Ishikawa (cell line): ENCODE results near the gene NR1D1.

Experiments
- CEBPB ChIP-seq: IDR thresholded peaks from 2 replicates; pipeline ENCODE4 v1.6.1; 2012
- CREB1 ChIP-seq: IDR thresholded peaks from 2 replicates; pipeline ENCODE4 v1.6.1; 2012; ENCODE audit warnings: low read depth
- EGR1 ChIP-seq: IDR thresholded peaks from 2 replicates; pipeline ENCODE4 v1.6.1; 2012
- EP300 ChIP-seq: IDR thresholded peaks from 2 replicates; pipeline ENCODE4 v1.6.1; 2012; ENCODE audit warnings: borderline replicate concordance
- FOXM1 ChIP-seq: IDR thresholded peaks from 2 replicates; pipeline ENCODE4 v1.6.1; 2012; ENCODE audit warnings: low read depth, borderline replicate concordance
- NFIC ChIP-seq: IDR thresholded peaks from 2 replicates; pipeline ENCODE4 v1.6.1; 2012
- RAD21 ChIP-seq: IDR thresholded peaks from 2 replicates; pipeline ENCODE4 v1.6.1; 2012; ENCODE audit warnings: low read depth
- REST ChIP-seq: IDR thresholded peaks from 2 replicates; pipeline ENCODE4 v1.6.1; 2012; ENCODE audit warnings: low read depth, mild to moderate bottlenecking
- TAF1 ChIP-seq: IDR thresholded peaks from 2 replicates; pipeline ENCODE4 v1.6.1; 2012; ENCODE audit warnings: low read depth, mild to moderate bottlenecking
- TCF12 ChIP-seq: IDR thresholded peaks from 2 replicates; pipeline ENCODE4 v1.6.1; 2012; ENCODE audit warnings: low read depth
- TEAD4 ChIP-seq: IDR thresholded peaks from 2 replicates; pipeline ENCODE4 v1.6.1; 2012
- USF1 ChIP-seq: IDR thresholded peaks from 2 replicates; pipeline ENCODE4 v1.6.1; 2012
- YY1 ChIP-seq: IDR thresholded peaks from 2 replicates; pipeline ENCODE4 v1.6.1; 2012; ENCODE audit warnings: low read depth
- ZBTB7A ChIP-seq: IDR thresholded peaks from 2 replicates; pipeline ENCODE4 v1.6.1; 2012; ENCODE audit warnings: low read depth
- TF ChIP-seq, protein P1 (sequence below): IDR thresholded peaks from 2 replicates; pipeline ENCODE4 v1.6.1; 2012

NR1D1 gene

DNA sequence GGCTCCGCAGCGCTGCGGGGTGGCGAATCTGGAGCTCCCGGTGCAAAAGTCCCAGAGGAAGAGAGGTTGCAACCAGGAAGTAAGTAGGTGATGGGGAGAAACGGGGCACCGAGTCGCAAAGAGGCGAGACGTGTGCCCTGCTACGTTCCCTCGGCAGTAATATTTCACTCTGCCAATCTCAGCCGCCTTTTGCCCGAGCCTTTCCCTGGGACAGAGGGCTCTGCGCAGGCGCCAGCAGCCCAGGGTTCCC is at the start of gene NR1D1:
TSS of gene NR1D1 (minus strand) at position 171 of the 250 bp plus-strand sequence. CDS start 495 bp downstream, outside the sequence.
- TF ChIP-seq TEAD4, result no peak
- TF ChIP-seq EGR1, result no peak
- no peak for TF ChIP-seq CEBPB
- no peak for TF ChIP-seq ZBTB7A
- no peak for TF ChIP-seq RAD21
- no peak for TF ChIP-seq NFIC
- TF ChIP-seq TAF1, result no peak
- no peak for TF ChIP-seq CREB1
- TF ChIP-seq REST, result no peak

DNA sequence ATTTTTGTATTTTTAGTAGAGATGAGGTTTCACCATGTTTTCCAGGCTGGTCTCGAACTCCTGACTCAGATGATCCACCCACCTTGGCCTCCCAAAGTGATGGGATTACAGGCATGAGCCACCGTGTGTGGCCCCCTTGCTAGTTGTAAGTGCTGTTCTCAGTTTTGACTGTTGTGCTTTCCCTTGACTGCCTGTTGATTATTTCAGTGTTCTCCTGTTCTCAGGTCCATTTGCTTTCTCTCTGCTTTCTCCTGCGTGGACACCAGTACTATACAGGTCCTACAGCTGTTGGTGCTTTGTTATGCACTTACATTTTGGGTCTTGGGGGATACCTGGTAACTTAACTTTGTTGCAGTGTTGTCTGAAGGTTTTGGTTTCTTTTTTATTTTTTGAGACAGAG is 48.1 kb upstream of the NR1D1 start:
- TF ChIP-seq RAD21 (no peak), USF1 (no peak), CEBPB (no peak), TEAD4 (no peak), YY1 (no peak)
- TF ChIP-seq, protein P1, sequence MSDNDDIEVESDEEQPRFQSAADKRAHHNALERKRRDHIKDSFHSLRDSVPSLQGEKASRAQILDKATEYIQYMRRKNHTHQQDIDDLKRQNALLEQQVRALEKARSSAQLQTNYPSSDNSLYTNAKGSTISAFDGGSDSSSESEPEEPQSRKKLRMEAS, result no peak

DNA sequence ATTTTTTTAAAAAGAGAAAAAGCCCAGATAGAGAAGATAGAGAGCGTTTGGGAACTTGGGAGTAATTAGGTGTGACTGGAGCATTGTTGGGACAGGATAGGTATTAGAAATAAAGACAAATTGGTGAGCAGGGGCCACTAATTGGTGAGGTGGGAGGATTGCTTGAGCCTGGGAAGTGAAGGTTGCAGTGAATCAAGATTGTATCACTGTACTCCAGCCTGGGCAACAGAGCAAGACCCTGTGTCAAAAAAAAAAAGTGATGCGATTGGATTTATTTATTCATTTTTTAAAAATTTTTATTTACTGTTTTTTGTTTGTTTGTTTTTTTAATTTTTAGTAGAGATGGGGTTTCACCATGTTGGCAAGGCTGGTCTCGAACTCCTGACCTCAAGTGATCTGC is 45.1 kb upstream of the NR1D1 start:
- TF ChIP-seq, protein P1, result no peak

DNA sequence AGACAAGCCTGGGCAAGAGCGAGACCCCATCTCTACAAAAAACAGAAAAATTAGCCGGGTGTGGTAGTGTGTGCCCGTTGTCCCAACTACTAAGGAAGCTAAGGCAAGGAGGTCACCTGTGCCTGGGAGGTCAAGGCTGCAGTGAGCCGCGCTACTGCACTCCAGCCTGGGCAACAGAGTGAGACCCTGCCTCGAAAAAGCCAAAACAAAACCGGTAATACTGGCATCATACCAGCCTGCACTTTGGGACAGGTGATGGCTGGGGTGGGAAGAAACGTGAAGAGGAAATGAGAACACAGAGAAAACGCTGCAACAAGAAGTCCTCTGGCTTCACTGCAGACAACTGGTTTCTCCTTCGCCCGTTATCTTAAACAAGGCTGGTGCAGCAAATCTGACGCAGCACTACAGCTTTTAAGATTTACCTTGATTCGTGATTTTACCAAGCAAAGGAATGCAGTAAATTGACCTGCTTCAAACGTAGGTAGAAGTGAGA is 39.2 kb upstream of the NR1D1 start:
- TF ChIP-seq USF1 (no peak), RAD21 (no peak), YY1 (no peak), EGR1 (no peak), NFIC (no peak), TCF12 (no peak), TEAD4 (no peak), ZBTB7A (no peak), REST (no peak), CEBPB (no peak), TAF1 (no peak; the same call in 1 of the 2 replicates), CREB1 (no peak), FOXM1 (no peak), EP300 (no peak)
- TF ChIP-seq, protein P1, result no peak

DNA sequence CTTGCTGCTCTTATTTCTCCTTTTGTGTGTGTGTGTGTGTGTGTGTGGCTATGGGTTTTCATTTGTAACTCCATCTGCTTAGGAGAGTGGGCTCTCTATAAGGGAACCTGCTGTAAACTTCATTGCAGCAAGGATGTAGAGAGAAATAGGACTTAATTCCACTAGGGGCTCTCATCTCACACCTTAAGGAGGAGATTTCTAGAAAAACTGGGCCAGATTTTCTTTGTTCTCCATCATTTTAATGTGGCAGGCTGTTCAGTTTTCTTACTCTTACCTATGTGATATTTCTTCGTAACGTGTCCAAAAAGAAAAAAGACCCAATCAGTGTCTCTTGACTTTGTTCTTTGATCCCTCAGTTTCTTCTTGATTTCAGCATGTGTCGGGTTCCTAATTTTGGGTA is 35.4 kb upstream of the NR1D1 start:
- TF ChIP-seq REST, result no peak

DNA sequence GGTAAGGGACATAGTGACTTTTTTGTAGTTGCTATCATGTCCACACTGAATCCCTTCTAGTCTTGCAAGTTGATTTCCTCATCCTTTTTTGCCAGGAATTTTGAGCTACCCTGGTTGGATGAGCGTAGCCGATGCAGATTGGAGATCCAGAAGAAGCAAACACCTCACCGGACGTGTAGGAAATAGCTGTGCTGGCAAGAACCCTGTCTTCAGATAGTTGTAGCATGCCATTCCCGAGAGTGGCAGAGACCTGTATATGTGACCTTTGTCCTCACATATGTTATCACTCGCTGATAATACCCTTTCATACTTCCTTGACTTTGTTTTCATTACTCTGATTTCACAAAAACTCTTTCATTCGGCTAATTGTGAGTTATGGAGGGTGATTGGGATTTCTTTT is 33.8 kb upstream of the NR1D1 start:
- TF ChIP-seq TEAD4, result no peak
- no peak for TF ChIP-seq CEBPB
- no peak for TF ChIP-seq ZBTB7A
- TF ChIP-seq YY1, result no peak
- TF ChIP-seq, protein P1, result no peak
- no peak for TF ChIP-seq TCF12
- TF ChIP-seq TAF1, result no peak
- TF ChIP-seq NFIC, result no peak
- no peak for TF ChIP-seq RAD21
- no peak for TF ChIP-seq USF1
- TF ChIP-seq EGR1, result no peak
- TF ChIP-seq EP300, result no peak
- no peak for TF ChIP-seq CREB1
